A549 (cell line): ENCODE measurements around the gene VAT1L.

Experiments used
- BHLHE40 ChIP-seq: IDR thresholded peaks from 2 replicates; pipeline ENCODE4 v1.6.1; 2012; ENCODE audit warnings: low read depth, low read length, inconsistent platforms
- CHD2 ChIP-seq: fragments of 150-350 bp; IDR thresholded peaks from 2 replicates; pipeline ENCODE4 v1.6.1; 2014; ENCODE audit warnings: low read length; ENCODE audit not compliant: partially characterized antibody
- EP300 ChIP-seq, 2 experiments: fragments of >200 bp; sonication (Bioruptor Twin); formaldehyde crosslinking; IDR thresholded peaks; 2 replicates in 1 of 2; 3 replicates in 1 of 2; pipeline ENCODE4 v1.6.1; 2016 to 2017
- HDAC2 ChIP-seq: fragments of 200-600 bp; sonication (generic); IDR thresholded peaks from 2 replicates; pipeline ENCODE4 v1.6.1; 2016
- MYC ChIP-seq: IDR thresholded peaks from 2 replicates; pipeline ENCODE4 v1.6.1; 2012; ENCODE audit warnings: mild to moderate bottlenecking, inconsistent platforms, low read length, improper control_type of control experiment, borderline replicate concordance
- NPAS2 ChIP-seq: fragments of 250-450 bp; sonication (Bioruptor Pico); IDR thresholded peaks from 2 replicates; pipeline ENCODE4 v1.8.0; 2022; ENCODE audit warnings: mild to moderate bottlenecking, moderate library complexity, borderline replicate concordance
- POLR2A ChIP-seq: IDR thresholded peaks from 2 replicates; pipeline ENCODE4 v1.6.1; 2012; ENCODE audit warnings: mild to moderate bottlenecking, low read length
- RFX5 ChIP-seq: fragments of 450-650 bp; IDR thresholded peaks from 2 replicates; pipeline ENCODE4 v1.7.1; 2014; ENCODE audit warnings: antibody characterized with exemption, mild to moderate bottlenecking, moderate library complexity
- ZFP36 ChIP-seq: fragments of 450-650 bp; IDR thresholded peaks from 2 replicates; pipeline ENCODE4 v1.6.1; 2014; ENCODE audit warnings: borderline replicate concordance; ENCODE audit not compliant: partially characterized antibody
- TF ChIP-seq, protein P1 (sequence below): fragments of >200 bp; sonication (Bioruptor Twin); formaldehyde crosslinking; IDR thresholded peaks from 3 replicates; pipeline ENCODE4 v1.5.1; 2016
- TF ChIP-seq, protein P2 (sequence below): IDR thresholded peaks from 2 replicates; pipeline ENCODE4 v1.6.1; 2012; ENCODE audit warnings: low read depth, borderline replicate concordance

DNA sequence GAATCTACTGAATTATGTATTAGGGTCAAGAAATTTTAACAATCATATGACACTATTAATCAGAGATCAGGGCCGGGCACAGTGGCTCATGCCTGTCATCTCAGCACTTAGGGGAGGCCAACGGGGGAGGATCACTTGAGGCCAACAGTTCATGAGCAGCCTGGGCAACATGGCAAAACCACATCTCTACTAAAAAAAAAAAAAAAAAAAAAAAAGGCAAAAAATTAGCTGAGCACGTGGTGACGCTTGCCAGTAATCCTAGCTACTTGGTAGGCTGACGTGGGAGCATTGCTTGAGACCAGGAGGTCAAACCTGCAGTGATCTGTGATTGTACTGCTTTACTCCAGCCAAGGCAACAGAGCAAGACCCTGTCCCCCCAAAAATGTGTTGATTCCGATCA lies 181.5 kb downstream of the VAT1L start:
- TF ChIP-seq POLR2A (no peak), CHD2 (no peak), NPAS2 (CRISPR knock-in tag) (no peak), MYC (no peak), RFX5 (no peak), HDAC2 (no peak), ZFP36 (no peak), BHLHE40 (no peak), EP300 (IDR thresholded peaks at IDR 0.05) (no peak)
- TF ChIP-seq, protein P1, sequence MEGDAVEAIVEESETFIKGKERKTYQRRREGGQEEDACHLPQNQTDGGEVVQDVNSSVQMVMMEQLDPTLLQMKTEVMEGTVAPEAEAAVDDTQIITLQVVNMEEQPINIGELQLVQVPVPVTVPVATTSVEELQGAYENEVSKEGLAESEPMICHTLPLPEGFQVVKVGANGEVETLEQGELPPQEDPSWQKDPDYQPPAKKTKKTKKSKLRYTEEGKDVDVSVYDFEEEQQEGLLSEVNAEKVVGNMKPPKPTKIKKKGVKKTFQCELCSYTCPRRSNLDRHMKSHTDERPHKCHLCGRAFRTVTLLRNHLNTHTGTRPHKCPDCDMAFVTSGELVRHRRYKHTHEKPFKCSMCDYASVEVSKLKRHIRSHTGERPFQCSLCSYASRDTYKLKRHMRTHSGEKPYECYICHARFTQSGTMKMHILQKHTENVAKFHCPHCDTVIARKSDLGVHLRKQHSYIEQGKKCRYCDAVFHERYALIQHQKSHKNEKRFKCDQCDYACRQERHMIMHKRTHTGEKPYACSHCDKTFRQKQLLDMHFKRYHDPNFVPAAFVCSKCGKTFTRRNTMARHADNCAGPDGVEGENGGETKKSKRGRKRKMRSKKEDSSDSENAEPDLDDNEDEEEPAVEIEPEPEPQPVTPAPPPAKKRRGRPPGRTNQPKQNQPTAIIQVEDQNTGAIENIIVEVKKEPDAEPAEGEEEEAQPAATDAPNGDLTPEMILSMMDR, result no peak
- TF ChIP-seq, protein P2, sequence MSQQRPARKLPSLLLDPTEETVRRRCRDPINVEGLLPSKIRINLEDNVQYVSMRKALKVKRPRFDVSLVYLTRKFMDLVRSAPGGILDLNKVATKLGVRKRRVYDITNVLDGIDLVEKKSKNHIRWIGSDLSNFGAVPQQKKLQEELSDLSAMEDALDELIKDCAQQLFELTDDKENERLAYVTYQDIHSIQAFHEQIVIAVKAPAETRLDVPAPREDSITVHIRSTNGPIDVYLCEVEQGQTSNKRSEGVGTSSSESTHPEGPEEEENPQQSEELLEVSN, result no peak
